GM21447 (cell line): ENCODE measurements around the gene TYMP.
"Not testable (repeated sequence)": the region's sequence is repeated elsewhere in the genome, so short reads cannot be mapped to it uniquely, and the experiment has no call there.

ENCODE experiments used
- ATAC-seq: cut with Tn5 transposase; IDR thresholded peaks from one replicate; pipeline ENCODE4 v1.9.1; 2021; ENCODE audit not compliant: unreplicated experiment

TYMP gene

DNA sequence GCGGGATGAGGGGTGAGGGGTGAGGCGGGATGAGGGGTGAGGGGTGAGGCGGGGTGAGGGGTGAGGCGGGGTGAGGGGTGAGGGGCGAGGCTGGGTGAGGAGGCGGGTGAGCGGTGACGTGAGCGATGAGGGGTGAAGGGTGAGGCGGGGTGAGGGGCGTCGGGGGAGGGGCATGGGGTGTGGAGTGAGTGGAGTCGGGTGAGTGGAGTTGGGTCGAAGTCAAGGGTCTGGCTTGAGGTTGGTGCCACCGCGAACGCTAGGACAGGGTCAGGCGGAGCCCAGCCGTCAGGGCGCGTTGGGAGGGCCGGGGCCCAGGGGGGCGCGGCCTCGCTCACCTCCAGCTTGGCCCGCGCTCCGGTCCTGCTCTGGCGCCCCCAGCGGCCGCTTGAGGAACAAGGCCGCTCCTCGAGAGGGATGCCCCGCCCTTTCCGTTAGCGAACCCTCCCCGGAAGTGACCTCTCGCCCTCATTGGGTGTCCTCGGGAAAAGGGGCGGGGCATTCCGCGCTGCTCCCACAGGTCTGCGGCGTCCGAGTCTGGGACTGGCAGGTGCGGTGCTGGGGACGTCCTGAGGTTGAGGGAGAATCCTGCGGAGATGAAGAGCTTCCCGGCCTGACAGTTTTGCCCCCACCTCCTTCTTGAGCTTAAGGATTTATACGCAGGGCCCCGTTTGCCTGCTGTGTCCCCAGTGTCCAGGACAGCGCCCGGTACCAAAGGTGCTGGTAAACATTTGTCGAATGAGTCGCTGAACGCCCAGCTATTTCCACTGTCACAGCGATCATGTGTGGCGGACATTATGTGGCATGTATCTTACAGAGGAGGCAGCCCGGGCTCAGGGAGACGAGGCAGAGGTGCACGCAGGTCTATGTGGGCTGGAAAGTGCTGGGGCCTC, 33.0 kb upstream of the TYMP start, which contains the start of gene SYCE3:
Gene SYCE3, minus strand, starts transcription at position 397 of the 890 bp plus-strand sequence. CDS start 6,514 bp downstream, outside the sequence.
- peak; percentile 91 for ATAC-seq

DNA sequence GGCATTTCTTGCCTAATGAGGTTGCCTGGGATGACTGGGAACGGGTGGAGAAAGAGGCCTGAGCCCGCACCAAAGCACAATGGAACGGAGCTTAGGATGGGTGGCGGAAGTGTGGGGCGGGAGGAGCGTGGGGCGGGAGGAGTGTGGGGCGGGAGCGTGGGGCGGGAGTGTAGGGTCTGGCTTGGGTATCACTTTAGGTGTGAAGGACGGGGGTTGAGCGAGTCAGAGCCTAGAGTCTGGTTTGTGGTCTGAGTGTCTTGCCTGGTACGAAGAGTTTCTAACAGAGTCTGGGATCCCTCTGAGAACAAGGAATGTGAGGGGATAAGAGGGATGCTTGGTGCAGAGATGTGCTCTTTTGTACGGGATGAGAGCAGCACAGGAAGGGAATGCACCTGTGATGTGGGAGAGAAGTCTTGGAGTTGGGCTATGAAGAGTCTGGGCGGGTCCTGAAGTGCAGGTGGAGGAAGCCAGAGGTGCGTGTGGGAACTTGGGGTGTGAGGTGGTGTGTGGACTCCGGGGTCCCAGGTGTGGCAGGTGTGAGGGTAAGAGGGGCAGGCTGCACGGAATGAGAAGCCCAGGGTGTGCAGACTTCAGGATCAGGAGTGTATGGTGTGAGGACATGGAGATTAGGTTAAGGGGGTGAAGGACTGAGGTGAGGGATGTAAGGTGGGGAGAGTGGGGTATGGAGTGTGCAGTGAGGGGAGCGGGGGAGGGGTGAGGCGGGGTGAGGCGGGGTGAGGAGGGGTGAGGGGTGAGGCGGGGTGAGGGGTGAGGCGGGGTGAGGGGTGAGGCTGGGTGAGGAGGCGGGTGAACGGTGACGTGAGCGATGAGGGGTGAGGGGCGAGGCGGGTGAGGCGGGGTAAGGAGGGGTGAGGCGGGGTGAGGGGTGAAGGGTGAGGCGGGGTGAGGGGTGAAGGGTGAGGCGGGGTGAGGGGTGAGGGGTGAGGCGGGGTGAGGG, 31.9 kb upstream of the TYMP start:
- no peak for ATAC-seq

DNA sequence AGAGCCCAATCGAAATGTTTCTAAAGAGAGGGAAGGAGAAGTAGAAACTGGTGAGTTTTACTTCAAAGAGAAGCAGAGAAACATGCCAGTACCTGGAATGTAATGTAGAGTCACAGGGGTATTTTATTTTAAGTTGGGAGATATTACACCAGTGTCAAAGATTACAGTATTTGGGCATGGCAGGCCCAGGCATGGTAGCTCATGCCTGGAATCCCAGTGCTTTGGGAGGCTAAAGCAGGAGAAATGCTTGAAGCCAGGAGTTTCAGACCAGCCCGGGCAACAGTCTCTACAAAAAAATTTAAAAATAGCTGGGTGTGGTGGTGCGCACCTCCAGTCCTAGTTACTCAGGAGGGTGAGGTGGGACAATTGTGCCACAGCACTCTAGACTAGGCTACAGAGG, 30.2 kb upstream of the TYMP start:
- no peak for ATAC-seq

DNA sequence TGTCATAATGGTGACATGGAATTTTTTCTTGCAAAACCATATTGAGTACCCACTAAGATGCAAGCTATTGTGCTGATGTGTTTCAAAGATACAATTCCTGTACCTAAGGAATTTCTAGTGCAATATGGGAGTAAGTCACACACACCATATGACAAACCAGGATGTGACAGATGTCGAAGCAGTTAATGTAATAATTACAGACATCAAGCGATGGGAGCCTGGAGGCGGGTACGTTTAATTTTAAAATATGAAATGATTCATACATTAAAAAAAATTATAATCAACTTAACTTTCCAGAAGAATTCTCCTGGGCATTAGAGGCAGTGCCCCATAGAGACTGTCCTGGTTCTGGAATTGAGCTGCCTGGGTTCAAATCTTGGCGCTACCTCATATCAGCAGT, 26.9 kb upstream of the TYMP start:
- ATAC-seq = no peak

DNA sequence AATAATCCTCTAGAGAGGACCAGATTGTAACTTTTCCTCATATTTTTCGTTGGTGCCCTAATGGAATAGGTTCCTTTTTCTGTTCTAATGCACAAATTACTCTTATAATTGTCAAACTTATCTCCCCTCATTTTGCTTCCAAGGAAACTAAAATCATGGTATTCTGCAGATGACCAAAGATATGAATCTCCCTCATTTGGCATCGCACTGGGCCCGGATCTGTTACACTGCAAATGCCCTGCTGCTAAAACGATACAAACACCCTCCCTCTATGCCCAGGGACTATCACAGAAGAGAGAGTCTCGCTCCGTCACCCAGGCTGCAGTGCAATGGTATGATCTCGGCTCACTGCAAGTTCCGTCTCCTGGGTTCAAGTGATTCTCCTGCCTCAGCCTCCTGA, 23.5 kb upstream of the TYMP start:
- ATAC-seq = no peak

DNA sequence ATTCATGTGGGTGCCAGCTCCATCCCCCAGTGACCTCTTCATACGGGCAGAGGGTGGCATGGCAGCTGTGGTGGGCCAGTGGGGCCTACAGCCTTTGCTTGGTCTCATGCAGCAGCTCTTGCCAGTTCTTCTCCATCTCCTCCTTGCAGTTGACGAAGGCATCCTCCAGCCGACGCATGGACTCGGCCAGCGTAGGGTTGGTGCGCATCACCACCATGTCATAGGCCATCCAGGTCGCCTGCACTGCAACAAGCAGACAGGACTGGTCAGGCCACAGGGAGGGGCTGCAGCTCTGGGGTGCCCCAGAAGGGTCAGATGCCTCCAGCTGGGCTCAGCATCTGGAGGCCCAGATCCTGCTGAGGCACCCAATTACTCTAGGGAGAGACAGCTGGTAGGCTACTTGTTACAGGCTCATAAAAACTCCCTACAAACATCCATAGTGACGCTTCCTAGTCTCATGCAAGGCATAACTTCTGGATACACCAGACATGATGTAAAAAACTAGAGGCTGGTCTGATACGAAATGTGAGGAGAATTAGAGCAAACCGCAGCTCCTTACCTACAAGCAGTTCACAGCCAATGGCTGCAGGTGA, 21.4 kb upstream of the TYMP start:
- no peak for ATAC-seq

DNA sequence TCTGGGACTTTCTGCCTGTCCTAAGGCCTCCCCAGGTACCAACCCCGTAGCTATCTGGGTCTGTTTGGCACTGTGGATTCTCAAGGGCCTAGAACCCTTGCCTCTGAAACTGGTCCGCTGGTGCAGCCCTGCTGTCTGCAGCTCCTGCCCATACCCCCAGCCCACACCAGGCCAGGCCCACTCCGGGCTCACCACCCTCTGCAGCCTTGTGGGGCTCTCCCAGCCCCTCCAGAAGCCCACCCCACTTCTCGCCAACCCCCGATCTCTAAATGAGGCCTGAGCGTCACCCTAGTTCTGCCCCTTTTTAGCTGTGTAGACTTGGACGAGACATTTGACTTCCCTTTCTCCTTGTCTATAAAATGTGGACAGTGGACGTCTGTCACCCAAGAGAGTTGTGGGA, 20.6 kb upstream of the TYMP start:
- no peak for ATAC-seq

DNA sequence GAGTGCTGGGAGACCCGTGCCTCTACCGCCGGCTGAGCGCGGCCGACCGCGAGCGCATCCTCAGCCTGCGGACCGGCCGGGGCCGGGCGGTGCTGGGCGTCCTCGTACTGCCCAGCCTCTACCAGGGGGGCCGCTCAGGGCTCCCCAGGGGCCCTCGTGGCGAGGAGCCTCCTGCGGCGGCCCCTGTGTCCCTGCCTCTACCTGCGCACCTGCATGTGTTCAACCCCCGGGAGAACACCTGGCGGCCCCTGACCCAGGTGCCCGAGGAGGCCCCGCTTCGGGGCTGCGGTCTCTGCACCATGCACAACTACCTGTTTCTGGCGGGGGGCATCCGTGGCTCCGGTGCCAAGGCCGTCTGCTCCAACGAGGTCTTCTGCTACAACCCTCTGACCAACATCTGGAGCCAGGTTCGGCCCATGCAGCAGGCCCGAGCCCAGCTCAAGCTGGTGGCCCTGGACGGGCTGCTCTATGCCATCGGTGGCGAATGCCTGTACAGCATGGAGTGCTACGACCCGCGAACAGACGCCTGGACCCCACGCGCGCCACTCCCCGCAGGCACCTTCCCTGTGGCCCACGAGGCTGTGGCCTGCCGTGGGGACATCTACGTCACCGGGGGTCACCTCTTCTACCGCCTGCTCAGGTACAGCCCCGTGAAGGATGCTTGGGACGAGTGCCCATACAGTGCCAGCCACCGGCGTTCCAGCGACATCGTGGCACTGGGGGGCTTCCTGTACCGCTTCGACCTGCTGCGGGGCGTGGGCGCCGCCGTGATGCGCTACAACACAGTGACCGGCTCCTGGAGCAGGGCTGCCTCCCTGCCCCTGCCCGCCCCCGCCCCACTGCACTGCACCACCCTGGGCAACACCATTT, 19.3 kb upstream of the TYMP start:
- ATAC-seq = no peak

DNA sequence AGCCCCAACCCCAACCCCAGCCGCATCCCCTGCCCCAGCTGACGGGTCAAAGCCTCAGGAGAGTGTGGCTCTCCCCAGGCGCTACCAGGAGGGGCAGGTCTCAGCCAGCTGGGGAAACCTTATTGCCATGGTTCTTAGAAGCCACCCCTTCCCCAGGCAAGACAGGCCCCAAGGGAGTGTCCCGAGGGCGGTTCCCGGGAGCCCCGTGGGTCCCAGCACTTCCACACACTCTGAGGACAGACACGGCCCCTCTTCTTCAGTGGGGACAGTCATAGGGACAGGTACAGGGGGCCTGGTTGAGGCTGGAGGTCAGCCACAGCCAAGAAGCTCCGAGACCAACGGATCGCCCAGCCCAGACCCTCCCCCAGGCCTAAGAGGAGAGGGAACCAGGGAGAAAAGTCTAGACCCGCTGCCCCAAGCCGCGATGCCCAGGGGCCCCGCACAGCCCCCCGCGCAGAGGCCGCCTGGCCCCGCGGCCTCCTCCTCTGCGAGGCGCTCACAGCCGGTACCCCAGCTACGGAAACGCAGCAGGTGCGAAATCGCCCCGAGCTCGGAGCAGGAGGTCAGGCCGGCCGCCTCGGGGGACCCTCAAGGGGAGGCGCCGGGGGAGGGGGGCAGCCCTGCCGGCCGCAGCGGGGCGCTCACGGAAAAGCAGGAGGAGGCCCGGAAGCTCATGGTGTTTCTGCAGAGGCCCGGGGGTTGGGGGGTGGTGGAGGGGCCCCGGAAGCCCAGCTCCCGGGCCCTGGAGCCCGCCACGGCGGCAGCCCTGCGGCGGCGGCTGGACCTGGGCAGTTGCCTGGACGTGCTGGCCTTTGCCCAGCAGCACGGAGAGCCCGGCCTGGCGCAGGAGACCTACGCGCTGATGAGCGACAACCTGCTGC, 18.5 kb upstream of the TYMP start:
- ATAC-seq = no peak

DNA sequence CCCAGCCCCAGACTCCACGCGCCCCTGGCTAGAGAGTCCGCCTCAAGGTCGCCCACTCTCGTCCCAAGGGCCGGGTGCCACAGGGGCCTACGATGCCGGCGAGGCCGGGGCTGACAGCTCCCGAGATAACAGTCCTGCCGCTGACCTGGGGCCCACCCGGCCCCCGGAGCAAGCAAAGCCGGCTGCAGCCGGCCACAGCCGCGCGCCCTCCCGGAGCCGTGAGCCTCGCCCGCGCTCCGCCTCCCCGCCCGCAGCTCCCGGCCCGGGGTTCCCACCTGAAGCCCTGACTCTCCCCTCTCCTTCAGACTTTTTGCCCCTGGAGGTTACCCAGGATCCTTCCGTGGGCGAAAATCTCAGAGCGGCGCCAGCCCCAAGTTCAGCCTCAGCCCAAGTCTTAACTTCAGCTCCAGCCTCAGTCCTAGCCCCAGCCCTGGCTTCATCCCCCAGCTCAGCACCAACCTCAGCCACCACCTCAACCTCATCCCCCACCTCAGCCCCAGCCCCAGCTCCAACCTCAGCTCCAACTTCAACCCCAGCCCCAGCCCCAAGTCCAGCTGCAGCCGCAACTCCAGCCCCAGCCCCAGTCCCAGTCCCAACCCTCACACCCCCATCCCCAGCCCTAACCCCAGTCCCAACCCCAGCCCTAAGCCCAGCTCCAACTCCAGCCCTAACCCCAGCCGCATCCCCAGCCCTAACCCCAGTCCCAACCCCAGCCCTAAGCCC, 17.6 kb upstream of the TYMP start:
- ATAC-seq = no peak

DNA sequence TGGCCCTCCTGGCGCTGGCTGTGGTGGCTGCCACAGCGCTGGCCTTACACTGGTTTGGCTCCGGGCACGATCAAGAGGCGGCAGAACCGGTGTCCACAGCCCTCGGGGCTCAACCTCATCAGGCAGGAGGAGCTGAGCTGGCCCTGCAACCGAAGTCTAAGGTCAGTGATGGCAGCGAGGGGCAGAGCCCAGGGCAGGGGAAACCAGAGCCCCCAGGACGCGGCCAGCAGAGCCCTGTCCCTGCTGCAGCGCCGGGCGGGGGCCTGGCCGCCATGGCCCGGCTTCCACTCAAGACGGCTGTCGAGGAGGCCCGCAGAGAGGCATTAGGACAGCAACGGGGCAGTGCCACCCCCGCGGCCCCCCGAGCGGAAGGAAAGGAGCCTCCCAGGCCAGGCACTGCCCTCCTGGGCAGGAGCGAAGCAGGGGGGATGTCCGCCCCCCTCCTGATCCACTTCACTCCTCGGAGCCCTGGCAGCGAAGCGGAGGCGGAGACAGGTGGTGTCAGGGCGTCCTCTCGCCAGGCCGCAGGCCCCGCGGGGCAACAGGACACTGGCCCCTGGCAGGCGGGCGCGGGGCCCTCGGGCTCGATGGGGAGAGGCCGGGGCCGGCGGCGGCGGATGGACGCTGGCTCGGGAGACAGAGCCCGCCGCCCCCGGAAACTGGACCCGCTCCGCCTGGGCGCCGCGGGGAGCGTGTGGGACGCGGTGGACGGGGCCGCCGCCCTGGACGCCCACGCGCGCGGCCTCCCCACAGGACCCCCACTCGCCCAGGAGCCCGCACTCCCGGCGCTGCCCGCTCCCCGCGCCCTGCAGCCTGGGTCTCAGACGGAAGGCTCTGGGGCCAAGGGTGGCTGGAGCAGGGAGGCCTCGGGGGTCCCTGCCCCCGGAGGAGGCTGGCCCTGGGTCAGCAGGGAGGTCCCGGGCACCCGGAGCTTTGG, 16.8 kb upstream of the TYMP start:
- ATAC-seq = no peak

DNA sequence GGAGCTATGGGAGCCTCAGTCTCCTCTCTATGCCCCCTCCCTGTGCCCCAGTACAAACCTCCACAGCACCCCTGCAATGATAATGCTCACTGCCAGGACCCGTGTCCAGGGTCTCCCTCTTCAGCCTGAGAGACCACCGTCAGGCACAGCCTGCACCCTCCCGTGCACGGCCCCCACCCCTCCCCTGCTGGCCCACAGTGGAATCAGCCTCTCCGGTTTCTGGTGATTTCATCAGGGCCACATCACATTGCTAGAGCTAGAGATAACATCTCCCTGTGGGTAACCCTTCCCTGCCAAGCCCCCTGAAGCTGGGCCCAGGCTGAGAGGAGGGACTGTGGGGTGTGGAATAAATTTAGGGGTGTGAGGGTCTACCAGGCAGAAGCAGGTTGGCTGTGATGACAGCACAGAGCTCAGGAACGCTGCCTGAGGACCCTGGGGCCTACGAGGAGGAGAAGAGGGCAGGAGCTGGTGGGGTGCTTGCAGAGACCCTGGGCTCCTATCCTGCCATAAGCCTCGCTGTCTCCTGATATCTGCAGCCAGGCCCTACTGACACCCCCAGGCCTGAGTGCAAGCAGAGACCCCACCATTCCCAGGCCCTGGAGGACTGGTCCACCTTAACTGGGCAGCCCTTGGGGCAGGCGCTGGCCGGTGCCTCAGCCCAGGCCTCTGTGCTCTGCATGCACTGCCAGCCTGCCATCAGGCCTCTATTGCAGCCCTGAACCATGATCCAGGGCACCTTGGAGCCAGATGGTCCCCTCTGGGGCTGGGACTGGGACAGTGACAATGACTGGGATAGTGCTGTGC, 15.9 kb upstream of the TYMP start, which contains the start of gene KLHDC7B:
Gene KLHDC7B, plus strand, starts transcription at position 378 of the 804 bp plus-strand sequence. Its CDS starts 345 bp downstream, at position 723.
- no peak for ATAC-seq

DNA sequence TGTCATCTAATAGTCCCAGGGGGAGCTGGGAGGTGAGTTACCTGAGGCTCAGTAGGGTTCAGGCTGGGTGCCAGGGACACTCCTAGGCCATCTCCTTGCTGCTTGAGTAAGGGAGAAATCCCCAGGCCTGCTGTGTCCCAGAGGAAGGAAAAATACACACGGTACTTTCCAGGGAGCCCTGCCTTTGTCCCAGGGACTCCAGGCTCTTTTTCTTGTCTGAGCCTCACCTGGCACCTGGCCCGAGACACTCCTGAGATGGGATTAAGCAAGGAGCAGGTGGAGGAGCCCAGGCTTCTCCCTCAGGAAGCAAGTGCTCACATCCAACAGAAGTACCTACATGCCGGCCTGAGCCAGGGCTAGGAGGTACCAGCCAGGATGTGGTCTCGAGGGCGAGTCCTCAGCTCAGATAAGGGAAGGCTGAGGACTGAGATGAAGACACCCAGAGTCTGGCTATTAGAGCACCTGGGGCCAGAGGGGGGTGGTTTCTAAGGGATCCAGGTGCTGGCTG, 15.0 kb upstream of the TYMP start:
- ATAC-seq = no peak

DNA sequence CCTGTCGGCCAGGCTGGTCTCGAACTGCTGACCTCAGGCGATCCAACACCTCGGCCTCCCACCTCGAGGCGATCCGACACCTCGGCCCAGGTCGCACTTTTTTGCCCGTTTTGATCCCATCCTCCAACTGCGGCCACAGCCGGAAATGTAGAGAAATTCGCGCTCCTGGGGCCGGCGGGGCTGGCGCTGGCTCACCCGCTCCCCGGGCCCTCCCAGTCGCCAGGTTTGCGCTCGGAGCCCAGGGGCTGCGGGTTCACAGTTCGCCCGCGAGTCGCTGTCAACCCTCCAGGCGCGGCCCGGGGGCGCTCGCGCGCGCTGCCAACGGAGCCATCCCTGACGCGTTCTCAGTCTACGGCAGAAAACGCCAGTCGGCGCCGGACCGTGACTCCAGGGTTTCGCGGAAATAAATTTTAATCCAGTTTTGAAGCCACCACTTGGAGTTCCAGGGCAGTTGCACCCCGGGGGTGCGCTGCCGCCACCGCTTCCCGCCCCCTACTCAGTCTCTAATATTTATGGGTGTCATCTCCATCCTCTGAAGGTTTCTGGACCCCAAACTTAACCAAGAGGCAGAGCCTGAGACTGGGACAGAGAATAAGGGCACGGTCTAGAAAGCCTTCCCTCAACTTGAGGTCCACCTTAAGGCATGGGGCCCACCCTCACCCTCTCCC, 14.4 kb upstream of the TYMP start:
- ATAC-seq = no peak

DNA sequence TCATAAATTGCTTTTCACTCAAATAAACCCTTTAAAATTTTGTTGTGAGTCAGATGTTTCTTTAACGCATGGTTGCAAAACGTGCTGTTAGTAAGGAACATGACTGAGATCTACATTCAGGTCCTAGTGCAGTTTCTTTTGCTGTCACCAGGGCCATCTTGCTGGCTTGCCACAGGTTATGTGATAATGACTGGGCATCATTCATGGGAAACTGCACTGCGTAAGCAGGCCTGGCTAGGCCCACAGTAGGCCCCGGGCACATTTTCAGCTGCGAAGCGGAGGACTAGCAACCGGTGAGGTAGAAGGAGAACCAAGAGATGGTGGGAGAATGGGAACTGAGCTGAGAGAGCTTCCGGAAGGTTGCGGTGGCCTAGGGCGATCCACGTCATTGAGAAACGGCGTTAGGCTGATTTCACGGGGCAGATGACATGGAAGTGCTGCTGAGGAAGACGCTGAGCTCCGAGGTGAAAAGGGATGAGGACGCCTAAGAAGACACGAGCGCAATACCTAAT, 12.7 kb upstream of the TYMP start:
- ATAC-seq = peak; percentile 22

DNA sequence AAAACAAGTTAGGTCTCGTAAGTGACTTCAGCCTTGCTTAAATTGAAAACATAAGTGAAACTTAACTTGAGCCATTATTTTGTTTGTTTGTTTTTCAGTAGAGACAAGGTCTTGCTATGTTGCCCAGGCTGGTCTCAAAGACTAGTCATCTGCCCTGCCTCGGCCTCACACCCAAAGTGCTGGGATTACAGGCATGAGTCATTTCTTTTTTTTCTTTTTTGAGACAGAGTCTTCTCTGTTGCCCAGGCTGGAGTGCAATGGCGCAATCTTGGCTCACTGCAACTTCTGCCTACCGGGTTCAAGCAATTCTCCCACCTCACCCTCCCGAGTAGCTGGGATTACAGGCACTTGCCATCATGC, 11.8 kb upstream of the TYMP start:
- not testable (repeated sequence) for ATAC-seq
